Duodenal mucosa (tissue), 2 donors: ENCODE measurements around the gene HOOK2.

Source experiments
- H3K27ac ChIP-seq: one replicate; pipeline ENCODE4 v1.7.0; 2013; ENCODE audit warnings: low read depth, low read length
- H3K27me3 ChIP-seq, 2 donors: one replicate each; pipeline ENCODE4 v1.7.0; 2013; ENCODE audit warnings: low read length in 2 of 2, control low read depth in 1 of 2; ENCODE audit not compliant: insufficient read depth in 2 of 2, control insufficient read depth in 1 of 2
- H3K36me3 ChIP-seq, 2 donors: one replicate each; pipeline ENCODE4 v1.7.0; 2013; ENCODE audit warnings: low read length in 2 of 2, control low read depth in 1 of 2; ENCODE audit not compliant: insufficient read depth in 2 of 2, control insufficient read depth in 1 of 2
- H3K4me1 ChIP-seq, 2 donors: one replicate each; pipeline ENCODE4 v1.7.0; 2013; ENCODE audit warnings: low read length in 2 of 2, control low read depth in 1 of 2; ENCODE audit not compliant: insufficient read depth in 2 of 2, control insufficient read depth in 1 of 2
- H3K4me3 ChIP-seq, 2 donors: one replicate each; pipeline ENCODE4 v1.7.0; 2013; ENCODE audit warnings: low read length in 2 of 2, low read depth in 1 of 2
- H3K9ac ChIP-seq, 2 donors: one replicate each; pipeline ENCODE4 v1.7.0; 2013; ENCODE audit warnings: low read length in 2 of 2, low read depth in 1 of 2
- H3K9me3 ChIP-seq, 2 donors: one replicate each; pipeline ENCODE4 v1.7.0; 2013; ENCODE audit warnings: low read length in 2 of 2, control low read depth in 1 of 2; ENCODE audit not compliant: control insufficient read depth in 1 of 2

Gene HOOK2

GRCh38 chr19:12751635-12752034 lies 23.7 kb downstream of the HOOK2 start, which contains the start of gene BEST2:
Gene BEST2, plus strand, starts transcription at chr19:12751791. Its CDS starts 802 bp downstream, at chr19:12752593.
- Histone ChIP-seq H3K9ac (no peak within 1 kb of the TSS), H3K27ac (no peak within 1 kb of the TSS), H3K27me3 (peaks cover 6 to 23% of the 10 kb centered on the region in 2 donors), H3K4me1 (no peaks in the 10 kb centered on the region), H3K9me3 (peaks cover 4 to 8% of the 10 kb centered on the region in 2 donors), H3K4me3 (no peak within 1 kb of the TSS), H3K36me3 (peaks cover 14 to 15% of the 10 kb centered on the region in 2 donors)

GRCh38 chr19:12750851-12751250 lies 24.5 kb downstream of the HOOK2 start:
- Histone ChIP-seq H3K27ac (no peak overlapping the region), H3K4me3 (no peak overlapping the region), H3K9me3 (peaks cover 4 to 8% of the 10 kb centered on the region in 2 donors), H3K27me3 (peaks cover 6 to 23% of the 10 kb centered on the region in 2 donors), H3K9ac (no peak overlapping the region), H3K4me1 (no peaks in the 10 kb centered on the region), H3K36me3 (peaks cover 15 to 20% of the 10 kb centered on the region in 2 donors)

GRCh38 chr19:12749938-12750521 lies 25.3 kb downstream of the HOOK2 start:
- Histone ChIP-seq H3K4me1 (no peaks in the 10 kb centered on the region), H3K9ac (no peak overlapping the region), H3K9me3 (peaks cover 4 to 8% of the 10 kb centered on the region in 2 donors), H3K36me3 (peaks cover 18 to 28% of the 10 kb centered on the region in 2 donors), H3K4me3 (no peak overlapping the region), H3K27ac (no peak overlapping the region), H3K27me3 (peaks cover 6 to 23% of the 10 kb centered on the region in 2 donors)

GRCh38 chr19:12748489-12748888 lies 26.9 kb downstream of the HOOK2 start:
- Histone ChIP-seq H3K36me3 (peaks cover 18 to 31% of the 10 kb centered on the region in 2 donors), H3K9ac (no peak overlapping the region), H3K9me3 (peaks cover 4 to 8% of the 10 kb centered on the region in 2 donors)

GRCh38 chr19:12745166-12745897 lies 30.0 kb downstream of the HOOK2 start:
- Histone ChIP-seq H3K27ac (no peak overlapping the region), H3K9me3 (peaks cover 4 to 8% of the 10 kb centered on the region in 2 donors), H3K27me3 (peaks cover 0 to 7% of the 10 kb centered on the region in 2 donors), H3K4me3 (no peak overlapping the region), H3K9ac (no peak overlapping the region), H3K36me3 (peaks cover 18 to 35% of the 10 kb centered on the region in 2 donors), H3K4me1 (no peaks in the 10 kb centered on the region)

More at GRCh38 chr19:12748489-12748888, 26.9 kb downstream of the HOOK2 start:
- Histone ChIP-seq H3K27ac (no peak overlapping the region), H3K4me1 (no peaks in the 10 kb centered on the region), H3K4me3 (no peak overlapping the region), H3K27me3 (peaks cover 6 to 23% of the 10 kb centered on the region in 2 donors)

- H3K27me3 ChIP-seq = no peaks in the 10 kb centered on the region
- no peak overlapping the region for H3K27ac ChIP-seq
- H3K4me1 ChIP-seq = peaks cover 18 to 25% of the 10 kb centered on the region in 2 donors
- peaks cover 0 to 10% of the 10 kb centered on the region in 2 donors for H3K36me3 ChIP-seq
- peak overlapping the region; percentile 71 to 82 for H3K9ac ChIP-seq
- H3K4me3 ChIP-seq = peak overlapping the region; percentile 98 to 99
- no peaks in the 10 kb centered on the region for H3K9me3 ChIP-seq
Observed at GRCh38 chr19:12737835-12738351, 37.5 kb downstream of the HOOK2 start.

GRCh38 chr19:12736995-12737834 lies 38.1 kb downstream of the HOOK2 start, which contains the start of gene GET3:
Gene GET3, plus strand, starts transcription at chr19:12737497. Its CDS starts 9 bp downstream, at chr19:12737506.
- Histone ChIP-seq H3K4me3 (peak within 1 kb of the TSS; percentile 98 to 99), H3K36me3 (peaks cover 0 to 13% of the 10 kb centered on the region in 2 donors), H3K9me3 (no peaks in the 10 kb centered on the region), H3K4me1 (peaks cover 19 to 31% of the 10 kb centered on the region in 2 donors), H3K27me3 (no peaks in the 10 kb centered on the region), H3K27ac (peak within 1 kb of the TSS; percentile 61), H3K9ac (peak within 1 kb of the TSS; percentile 71 to 82)

GRCh38 chr19:12733369-12734214 lies 41.8 kb downstream of the HOOK2 start:
- Histone ChIP-seq H3K4me3 (peak overlapping the region; percentile 96), H3K27me3 (no peaks in the 10 kb centered on the region), H3K36me3 (peaks cover 21 to 33% of the 10 kb centered on the region in 2 donors), H3K9me3 (no peaks in the 10 kb centered on the region), H3K4me1 (peaks cover 20 to 33% of the 10 kb centered on the region in 2 donors), H3K27ac (peak overlapping the region; percentile 88), H3K9ac (peak overlapping the region; percentile 82 to 87)

- peaks cover 12 to 18% of the 10 kb centered on the region in 2 donors for H3K4me1 ChIP-seq
- no peak overlapping the region for H3K4me3 ChIP-seq
- peaks cover 21 to 42% of the 10 kb centered on the region in 2 donors for H3K36me3 ChIP-seq
- H3K9me3 ChIP-seq = no peaks in the 10 kb centered on the region
- no peak overlapping the region for H3K27ac ChIP-seq
- H3K27me3 ChIP-seq = no peaks in the 10 kb centered on the region
- no peak overlapping the region for H3K9ac ChIP-seq
Observed at GRCh38 chr19:12731337-12731736, 44.0 kb downstream of the HOOK2 start.
